Measurements from ENCODE around the gene GMPS. TPM values are rescaled to one million over a fixed set of nuclear protein-coding genes. Genes with fewer than 3 reads are reported as not detected.

The GMPS gene
- total RNA-seq, 1 donor from 2014 or later: 9.3 TPM

DNA sequence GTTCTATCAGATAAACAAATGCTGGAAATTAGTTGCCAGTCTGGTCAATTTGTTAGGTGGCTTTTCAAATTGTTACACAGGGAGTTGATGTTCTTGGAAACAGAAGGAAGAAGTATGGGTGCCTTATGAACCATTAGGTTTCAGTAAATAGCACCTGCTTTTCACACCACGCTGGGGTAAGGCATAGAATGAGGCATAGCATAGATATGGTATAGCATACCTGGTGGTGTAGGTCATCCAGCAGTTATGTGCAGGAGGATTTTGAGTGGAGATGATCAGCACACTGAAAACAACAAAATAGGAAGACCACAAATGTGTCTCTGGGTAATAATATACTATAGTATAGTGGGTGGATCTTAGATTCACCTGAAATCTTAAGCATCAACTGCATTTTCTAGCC is 121.4 kb downstream of the GMPS start:
- DNase-seq (ENCODE audit: low read depth in 2 of 2): no peak

Other genes with a start within 250 kb of the GMPS start
- gene PLCH1, start 125.6 kb upstream of the GMPS start, total RNA-seq: not detected in 2 replicates
- gene C3orf33, start 64.4 kb upstream of the GMPS start, total RNA-seq: 0.87 and 1.4 TPM in 2 replicates
- gene SLC33A1, start 16.2 kb upstream of the GMPS start, total RNA-seq: 10.9 and 15.7 TPM in 2 replicates
- gene KCNAB1, start 249.9 kb downstream of the GMPS start, total RNA-seq: 0.65 and 2.0 TPM in 2 replicates

Measured in lung microvascular endothelial cell (primary cell).